Cardiac fibroblast (primary cell): ENCODE data around the gene GNAI3.

Experiments used
- DNase-seq, 2 donors: peaks; one replicate each; pipeline versions ENCODE4 v3.0.0 to v3.0.0-alpha.2; 2010; ENCODE audit warnings: low read depth in 2 of 2
- H3K4me3 ChIP-seq, 2 donors: replicated peaks in 1 of 2; 1 replicate in 1 of 2; 2 replicates in 1 of 2; pipeline ENCODE4 v1.5.1; 2011; ENCODE audit warnings: low read depth in 2 of 2, low read length in 2 of 2, mild to moderate bottlenecking in 2 of 2, moderate library complexity in 1 of 2
- CTCF ChIP-seq: IDR thresholded peaks from one replicate; pipeline ENCODE4 v1.5.1; 2011; ENCODE audit warnings: low read depth, mild to moderate bottlenecking, low read length, inconsistent platforms

GNAI3 gene

GRCh38 chr1:109548321-109549267, at the start of gene GNAI3:
TSS of gene GNAI3 (plus strand) at chr1:109548615. CDS start at chr1:109548721, 106 bp downstream.
- no peak for TF ChIP-seq CTCF
- peak within 1 kb of the TSS; percentile 92 to 96 for H3K4me3 ChIP-seq
- peak; percentile 96 to 97 for DNase-seq

GRCh38 chr1:109499081-109499480, 49.3 kb upstream of the GNAI3 start:
- DNase-seq, result no peak
- TF ChIP-seq CTCF, result no peak
- H3K4me3 ChIP-seq, result no peak overlapping the region

- peak; percentile 46 to 50 for DNase-seq
- TF ChIP-seq CTCF, result peak; percentile 61
- H3K4me3 ChIP-seq, result no peak overlapping the region
Observed at GRCh38 chr1:109499661-109500536, 48.5 kb upstream of the GNAI3 start.

- no peak for TF ChIP-seq CTCF
- no peak overlapping the region for H3K4me3 ChIP-seq
Observed at GRCh38 chr1:109500941-109501381, 47.5 kb upstream of the GNAI3 start.

GRCh38 chr1:109501644-109502363, 46.6 kb upstream of the GNAI3 start:
- no peak for DNase-seq
- no peak overlapping the region for H3K4me3 ChIP-seq
- no peak for TF ChIP-seq CTCF

More at GRCh38 chr1:109500941-109501381, 47.5 kb upstream of the GNAI3 start:
- no peak for DNase-seq

- no peak for TF ChIP-seq CTCF
- DNase-seq, result no peak
- H3K4me3 ChIP-seq, result no peak overlapping the region
Observed at GRCh38 chr1:109502364-109502851, 46.0 kb upstream of the GNAI3 start.
